Mammary epithelial cell (primary cell): ENCODE data around the gene RHOBTB3.

Experiments used
- EZH2 ChIP-seq: IDR thresholded peaks from 2 replicates; pipeline ENCODE4 v1.6.1; 2012; ENCODE audit warnings: low read length, inconsistent platforms, borderline replicate concordance
- TF ChIP-seq, protein P1 (sequence below), 2 donors: IDR thresholded peaks in 1 of 2; conservative IDR thresholded peaks in 1 of 2; 2 replicates each; pipeline ENCODE4 v1.5.1; 2011 to 2012; ENCODE audit warnings: inconsistent platforms in 2 of 2, low read length in 2 of 2, mild to moderate bottlenecking in 2 of 2, control low read depth in 1 of 2, low read depth in 1 of 2; ENCODE audit not compliant: insufficient read depth in 1 of 2; ENCODE audit errors: extremely low read depth in 1 of 2

GRCh38 chr5:95759005-95759404, 27.9 kb downstream of the RHOBTB3 start:
- TF ChIP-seq, protein P1, sequence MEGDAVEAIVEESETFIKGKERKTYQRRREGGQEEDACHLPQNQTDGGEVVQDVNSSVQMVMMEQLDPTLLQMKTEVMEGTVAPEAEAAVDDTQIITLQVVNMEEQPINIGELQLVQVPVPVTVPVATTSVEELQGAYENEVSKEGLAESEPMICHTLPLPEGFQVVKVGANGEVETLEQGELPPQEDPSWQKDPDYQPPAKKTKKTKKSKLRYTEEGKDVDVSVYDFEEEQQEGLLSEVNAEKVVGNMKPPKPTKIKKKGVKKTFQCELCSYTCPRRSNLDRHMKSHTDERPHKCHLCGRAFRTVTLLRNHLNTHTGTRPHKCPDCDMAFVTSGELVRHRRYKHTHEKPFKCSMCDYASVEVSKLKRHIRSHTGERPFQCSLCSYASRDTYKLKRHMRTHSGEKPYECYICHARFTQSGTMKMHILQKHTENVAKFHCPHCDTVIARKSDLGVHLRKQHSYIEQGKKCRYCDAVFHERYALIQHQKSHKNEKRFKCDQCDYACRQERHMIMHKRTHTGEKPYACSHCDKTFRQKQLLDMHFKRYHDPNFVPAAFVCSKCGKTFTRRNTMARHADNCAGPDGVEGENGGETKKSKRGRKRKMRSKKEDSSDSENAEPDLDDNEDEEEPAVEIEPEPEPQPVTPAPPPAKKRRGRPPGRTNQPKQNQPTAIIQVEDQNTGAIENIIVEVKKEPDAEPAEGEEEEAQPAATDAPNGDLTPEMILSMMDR (conservative IDR thresholded peaks at IDR 0.05 in 1 of 2, IDR thresholded peaks at IDR 0.05 in 1 of 2; ENCODE audit: extremely low read depth in 1 of 2, insufficient read depth in 1 of 2, low read depth in 1 of 2, low read length in 2 of 2) = no peak
- no peak for TF ChIP-seq EZH2
